Measurements from ENCODE around the gene HEXIM1. TPM values are rescaled to one million over a fixed set of nuclear protein-coding genes. Genes with fewer than 3 reads are reported as not detected.

The HEXIM1 gene
- total RNA-seq, 1 donor from 2014 or later = 8.6 TPM

- DNase-seq (ENCODE audit: low spot score in 2 of 2) (no peak), FAIRE-seq (no peak)
Measured at GRCh38 chr17:45128331-45128730, 19.9 kb upstream of the HEXIM1 start.

GRCh38 chr17:45128989-45129388 is 19.3 kb upstream of the HEXIM1 start:
- FAIRE-seq = no peak

GRCh38 chr17:45129426-45129939 is 18.8 kb upstream of the HEXIM1 start:
- no peak for FAIRE-seq
- no peak for DNase-seq (ENCODE audit: low spot score in 2 of 2)

More at GRCh38 chr17:45128989-45129388, 19.3 kb upstream of the HEXIM1 start:
- DNase-seq (ENCODE audit: low spot score in 2 of 2) = no peak

DNA sequence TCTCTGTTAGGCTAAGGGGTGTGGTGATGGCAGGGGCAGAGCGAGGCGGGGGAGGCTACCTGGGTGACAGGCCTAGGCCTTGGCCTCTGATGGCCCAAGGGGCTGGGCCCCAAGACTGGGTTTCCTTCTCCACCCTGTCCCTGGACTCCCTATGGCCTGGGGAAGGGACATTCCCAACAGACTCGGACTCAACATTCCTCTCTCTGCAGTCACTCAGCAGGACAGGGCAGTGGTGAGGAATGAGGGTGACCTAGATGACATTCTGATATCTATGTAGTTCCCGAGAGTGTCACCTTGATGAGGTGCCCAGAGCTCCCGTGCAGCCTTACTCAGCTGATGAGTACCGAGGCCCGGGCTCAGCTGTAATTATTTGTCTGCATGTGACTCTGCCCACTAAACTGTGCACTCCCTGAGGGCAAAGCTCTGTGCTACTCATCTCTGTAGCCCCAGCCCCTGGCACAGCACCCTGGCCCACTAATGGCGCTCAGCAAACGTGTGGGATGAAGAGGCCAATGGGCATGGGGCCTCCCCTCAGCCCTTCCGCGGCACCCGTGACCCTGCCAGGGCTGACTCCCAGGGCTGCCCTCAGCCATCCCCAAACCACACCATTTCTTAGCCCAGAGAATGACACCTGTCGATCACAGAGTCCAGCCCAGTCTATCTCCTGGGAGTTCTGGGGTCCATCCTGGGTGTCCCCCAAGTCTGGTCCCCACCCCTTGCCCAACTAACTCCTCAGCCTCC is 18.2 kb upstream of the HEXIM1 start:
- FAIRE-seq (no peak), DNase-seq (ENCODE audit: low spot score in 2 of 2) (no peak)

- FAIRE-seq (no peak), DNase-seq (ENCODE audit: low spot score in 2 of 2) (no peak)
Measured at GRCh38 chr17:45130681-45131615, 17.3 kb upstream of the HEXIM1 start.

- no peak for DNase-seq (ENCODE audit: low spot score in 2 of 2)
- no peak for FAIRE-seq
Measured at GRCh38 chr17:45131616-45132319, 16.5 kb upstream of the HEXIM1 start.

DNA sequence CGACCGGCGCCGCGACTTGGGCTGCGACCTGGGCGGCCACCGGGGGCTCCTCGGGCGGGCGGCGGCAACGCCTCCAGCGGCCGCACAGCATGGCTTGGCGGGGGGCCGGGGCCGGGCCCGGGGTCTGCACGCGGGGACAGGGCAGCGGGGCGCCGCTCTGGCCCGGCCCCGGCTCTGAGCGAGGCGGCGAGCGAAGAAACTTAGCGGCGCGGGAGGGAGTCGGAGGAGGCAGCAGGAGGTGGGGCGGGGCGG is 16.0 kb upstream of the HEXIM1 start, which contains the start of gene PLCD3:
Gene PLCD3 (minus strand): TSS at position 196 of the 252 bp plus-strand sequence. CDS start 105 bp downstream, at position 91.
- FAIRE-seq = no peak

GRCh38 chr17:45132572-45133463 is 15.5 kb upstream of the HEXIM1 start:
- DNase-seq (ENCODE audit: low spot score in 2 of 2) (peak; percentile 93 to 96), FAIRE-seq (no peak)

More for the DNA sequence above, 16.0 kb upstream of the HEXIM1 start, which contains the start of gene PLCD3:
- no peak for DNase-seq (ENCODE audit: low spot score in 2 of 2)

GRCh38 chr17:45135192-45135977 is 12.9 kb upstream of the HEXIM1 start, which contains the start of gene ACBD4:
Gene ACBD4 (plus strand): TSS chr17:45135687. CDS start chr17:45136145, 458 bp downstream.
- peak; percentile 93 to 95 for DNase-seq (ENCODE audit: low spot score in 2 of 2)
- peak; percentile 44 for FAIRE-seq

DNA sequence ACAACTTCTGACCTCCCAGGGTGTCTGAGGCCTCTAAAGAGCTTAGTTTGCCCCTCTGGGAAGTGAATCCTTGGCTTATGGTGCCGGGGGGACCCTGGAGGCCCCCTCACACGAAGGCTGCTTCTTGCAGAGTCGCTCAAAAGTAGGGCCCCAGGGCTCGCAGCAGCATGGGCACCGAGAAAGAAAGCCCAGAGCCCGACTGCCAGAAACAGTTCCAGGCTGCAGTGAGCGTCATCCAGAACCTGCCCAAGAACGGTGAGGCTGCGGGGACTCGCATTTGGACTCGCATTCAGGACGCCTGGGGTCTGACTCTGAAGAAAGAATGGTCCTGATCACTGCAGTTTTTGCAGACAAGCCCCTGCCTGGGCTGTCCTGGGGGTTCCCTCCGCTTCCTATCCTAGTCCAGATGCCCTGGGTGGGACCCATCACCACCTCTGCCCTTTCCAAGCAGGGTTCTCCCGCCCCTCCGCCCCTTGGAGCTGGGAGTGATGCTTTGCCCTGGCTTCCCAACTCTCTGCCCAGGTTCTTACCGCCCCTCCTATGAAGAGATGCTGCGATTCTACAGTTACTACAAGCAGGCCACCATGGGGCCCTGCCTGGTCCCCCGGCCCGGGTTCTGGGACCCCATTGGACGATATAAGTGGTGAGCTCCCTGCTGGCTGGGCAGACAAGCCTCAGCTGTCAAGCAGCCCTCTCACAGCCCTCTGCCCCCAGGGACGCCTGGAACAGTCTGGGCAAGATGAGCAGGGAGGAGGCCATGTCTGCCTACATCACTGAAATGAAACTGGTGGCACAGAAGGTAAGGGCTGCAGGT is 12.1 kb upstream of the HEXIM1 start:
- DNase-seq (ENCODE audit: low spot score in 2 of 2) = no peak
- FAIRE-seq = no peak

DNA sequence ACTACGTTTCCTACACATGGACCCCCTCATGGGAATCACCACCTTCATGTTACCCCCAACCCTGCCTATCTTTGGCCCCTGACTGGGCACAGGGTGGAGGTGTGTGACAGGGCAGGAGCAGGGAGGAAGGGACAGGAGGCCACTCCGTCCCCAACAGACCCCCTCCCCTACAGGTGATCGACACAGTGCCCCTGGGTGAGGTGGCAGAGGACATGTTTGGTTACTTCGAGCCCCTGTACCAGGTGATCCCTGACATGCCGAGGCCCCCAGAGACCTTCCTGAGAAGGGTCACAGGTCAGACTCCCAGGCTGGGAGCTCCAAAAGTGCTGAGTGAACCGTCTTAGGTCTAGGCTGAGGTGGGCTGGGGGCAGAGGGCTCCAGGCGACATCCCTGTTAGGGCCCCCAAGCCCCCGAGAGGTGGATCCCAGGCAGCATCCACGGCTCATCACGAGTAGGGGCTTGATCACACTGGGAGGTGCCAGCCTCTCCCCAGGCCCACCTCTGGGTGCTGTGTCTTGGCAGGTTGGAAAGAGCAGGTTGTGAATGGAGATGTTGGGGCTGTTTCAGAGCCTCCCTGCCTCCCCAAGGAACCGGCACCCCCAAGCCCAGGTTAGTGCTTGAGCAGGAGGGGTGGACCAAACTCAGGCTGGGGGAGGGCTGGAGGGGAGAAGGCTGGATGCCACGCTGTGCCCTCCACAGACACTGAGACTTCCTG is 11.3 kb upstream of the HEXIM1 start:
- DNase-seq (ENCODE audit: low spot score in 2 of 2) = no peak
- no peak for FAIRE-seq

DNA sequence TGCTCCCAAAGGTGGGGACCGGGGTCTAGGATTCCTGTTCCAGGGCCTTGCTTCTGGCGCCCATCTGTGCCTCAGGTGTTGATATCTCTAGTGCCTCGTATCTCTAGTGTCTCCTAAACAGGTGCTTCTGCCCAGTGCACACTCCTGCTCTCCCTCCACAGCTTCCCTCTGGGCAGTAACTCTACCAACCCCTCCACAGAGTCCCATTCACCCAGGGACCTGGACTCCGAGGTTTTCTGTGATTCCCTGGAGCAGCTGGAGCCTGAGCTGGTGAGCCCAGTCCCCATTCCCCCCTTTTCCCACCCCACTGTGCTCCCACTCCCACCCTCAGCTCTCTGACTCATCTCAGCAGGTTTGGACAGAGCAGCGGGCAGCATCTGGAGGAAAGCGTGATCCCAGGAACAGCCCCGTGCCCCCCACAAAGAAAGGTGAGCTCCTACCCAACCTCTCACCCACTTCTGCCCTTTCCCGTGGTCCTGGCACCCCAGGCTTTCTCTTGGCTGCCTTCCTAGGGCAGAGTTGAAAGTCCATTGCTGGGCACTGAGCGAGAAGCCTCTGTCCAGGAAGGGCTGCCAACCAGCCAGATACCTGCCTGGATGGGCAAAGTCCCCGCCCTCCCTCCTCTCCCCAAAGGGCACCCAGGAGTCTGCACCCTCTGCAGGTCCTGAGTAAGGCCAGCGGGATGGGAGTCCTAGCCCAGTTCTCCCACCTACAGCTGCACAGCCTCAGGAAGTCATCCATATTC is 10.5 kb upstream of the HEXIM1 start:
- no peak for FAIRE-seq
- DNase-seq (ENCODE audit: low spot score in 2 of 2) = no peak

GRCh38 chr17:45138911-45139532 is 9.3 kb upstream of the HEXIM1 start:
- FAIRE-seq (no peak), DNase-seq (ENCODE audit: low spot score in 2 of 2) (no peak)

GRCh38 chr17:45139533-45139920 is 8.7 kb upstream of the HEXIM1 start:
- DNase-seq (ENCODE audit: low spot score in 2 of 2) (no peak), FAIRE-seq (no peak)

GRCh38 chr17:45143094-45143670 is 5.1 kb upstream of the HEXIM1 start:
- no peak for DNase-seq (ENCODE audit: low spot score in 2 of 2)

GRCh38 chr17:45143767-45144198 is 4.5 kb upstream of the HEXIM1 start:
- no peak for FAIRE-seq

More at GRCh38 chr17:45143094-45143670, 5.1 kb upstream of the HEXIM1 start:
- FAIRE-seq = no peak

More at GRCh38 chr17:45143767-45144198, 4.5 kb upstream of the HEXIM1 start:
- peak in 1 of 2 donors; percentile 70 for DNase-seq (ENCODE audit: low spot score in 2 of 2)

Data from frontal cortex (tissue), 4 donors.